ACHN (cell line): ENCODE data around the gene CSPG4.
A peak's percentile ranks its signal among the peaks of the same experiment; 100 is the strongest.

Experiments used
- DNase-seq: peaks from one replicate; pipeline ENCODE4 v3.0.0-alpha.2; 2015
- in situ Hi-C: cut with HindIII; loops from 2 replicates; pipeline ENCODE4 v1.10.0; 2017; ENCODE audit warnings: low sequenced_read_pairs, low pct_ligation_motif_present, low pct_unique_long_range_greater_than_20kb

Gene CSPG4

DNA sequence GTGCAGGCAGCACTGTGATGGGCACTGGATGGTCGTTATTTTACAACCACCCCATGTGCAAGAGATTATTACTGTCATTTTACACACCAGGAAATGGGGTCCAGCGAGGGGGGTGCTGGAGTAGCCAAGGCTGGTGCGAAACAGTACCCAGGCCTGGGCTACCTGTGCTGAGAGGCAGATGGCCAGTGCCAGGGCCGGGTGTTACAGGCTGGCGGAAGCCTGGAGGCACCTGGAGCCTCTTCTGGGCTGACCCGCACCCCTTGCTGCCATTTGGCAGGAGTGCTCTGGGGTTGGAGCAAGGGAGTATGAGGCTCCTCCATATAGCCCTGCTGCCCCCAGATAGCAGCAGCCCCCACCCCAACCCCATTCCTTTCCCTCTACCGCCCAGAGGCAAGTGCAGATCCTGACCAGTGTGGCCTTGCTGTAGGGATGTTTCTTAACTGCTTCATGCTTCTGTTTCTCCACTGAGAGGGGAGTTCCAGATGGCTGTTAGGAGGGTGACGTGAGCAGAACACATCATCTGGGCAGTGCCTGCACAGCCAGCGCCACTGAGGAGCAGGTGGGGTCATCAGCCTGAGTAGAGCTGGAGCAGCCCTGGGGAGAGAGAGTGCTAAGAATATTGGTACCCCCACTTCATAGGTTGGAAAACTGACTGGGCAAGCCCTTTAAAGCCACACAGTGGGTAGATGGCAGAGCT is 49.7 kb downstream of the CSPG4 start:
- DNase-seq = no peak
- in situ Hi-C loops = no loop called here

DNA sequence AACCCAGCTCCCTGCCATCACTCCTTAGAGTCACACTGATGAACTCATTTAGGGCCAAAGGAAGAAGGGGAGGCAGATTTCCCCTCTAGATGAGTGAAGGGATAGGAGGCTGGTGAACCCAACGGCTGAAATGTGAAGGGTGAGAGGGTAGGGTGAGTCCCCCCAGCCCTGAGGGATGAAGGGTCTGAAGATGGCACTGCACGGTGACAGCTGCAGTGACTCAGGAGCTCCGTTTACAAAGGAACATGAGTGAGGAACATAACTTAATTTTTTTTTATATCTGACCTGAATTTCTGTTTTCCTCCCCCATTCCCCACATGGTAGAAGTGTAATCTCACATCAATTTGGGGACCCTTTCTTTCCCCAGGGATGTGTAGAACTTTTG is 50.9 kb downstream of the CSPG4 start:
- no peak for DNase-seq
- in situ Hi-C loops = no loop called here

DNA sequence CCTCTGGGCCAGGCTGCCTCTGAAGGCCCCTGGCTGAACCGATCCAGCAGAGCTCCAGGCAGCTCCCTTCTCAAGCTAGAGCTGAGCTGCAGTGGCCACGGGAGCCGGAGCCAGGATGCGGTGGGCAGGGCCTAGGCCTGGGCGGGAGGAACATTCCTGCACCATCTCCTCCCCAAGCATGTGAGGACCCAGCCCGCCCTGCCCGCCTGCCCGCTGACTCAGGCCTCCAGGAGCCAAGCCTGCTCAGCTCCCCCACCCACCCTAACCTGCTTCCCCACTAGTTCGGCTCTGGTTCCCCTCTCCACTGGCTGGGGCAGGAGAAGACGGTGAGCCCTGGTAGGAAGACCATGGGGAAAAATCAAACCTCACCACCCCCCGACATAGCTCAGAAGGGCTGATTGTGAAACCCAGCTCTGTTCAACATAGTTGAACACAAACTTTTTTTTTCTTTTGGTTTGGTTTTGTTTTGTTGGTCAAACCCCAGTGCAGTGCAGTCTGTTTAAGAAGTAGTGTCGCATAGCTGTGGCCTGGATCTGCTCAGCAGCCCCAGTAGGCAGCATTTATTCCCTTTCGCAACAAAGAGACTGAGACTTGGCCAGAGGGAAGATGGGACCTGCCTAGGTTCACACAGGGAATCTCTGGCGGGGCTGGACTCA is 51.4 kb downstream of the CSPG4 start:
- DNase-seq = peak; percentile 87
- in situ Hi-C loops = no loop called here

DNA sequence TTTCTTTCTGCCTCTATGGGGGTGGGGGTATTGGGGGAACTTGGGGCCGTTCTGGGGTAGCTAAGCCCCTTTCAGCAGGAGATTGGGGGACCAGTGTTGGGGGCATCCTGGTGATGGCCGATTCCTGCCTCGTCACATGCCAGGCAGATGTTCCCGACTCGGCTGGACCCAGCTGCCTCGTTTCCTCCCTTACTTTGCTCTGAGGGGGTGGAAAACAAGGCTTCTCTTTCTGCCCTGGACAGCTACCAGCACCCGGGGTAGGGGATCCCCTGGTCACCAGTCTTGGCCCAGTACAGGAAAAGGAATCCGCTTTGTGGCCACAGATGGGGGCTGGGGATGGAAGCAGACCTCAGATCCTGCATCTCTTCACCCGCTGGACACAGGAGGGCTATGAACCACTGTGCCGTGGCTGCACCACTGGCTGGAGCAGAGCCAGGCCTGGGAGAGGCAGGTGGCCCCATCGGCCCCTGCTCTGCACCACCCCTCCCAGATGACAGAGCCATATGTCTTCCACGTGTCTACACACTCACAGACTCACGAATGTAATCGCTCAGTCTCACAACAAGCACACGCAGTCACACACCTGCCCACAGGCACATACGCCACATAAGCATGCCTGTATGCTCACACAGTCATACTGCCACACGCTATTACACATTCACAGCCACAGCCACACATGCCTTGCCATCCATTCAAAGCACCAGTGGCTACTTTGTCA is 52.6 kb downstream of the CSPG4 start:
- in situ Hi-C loops = no loop called here
- DNase-seq = no peak

DNA sequence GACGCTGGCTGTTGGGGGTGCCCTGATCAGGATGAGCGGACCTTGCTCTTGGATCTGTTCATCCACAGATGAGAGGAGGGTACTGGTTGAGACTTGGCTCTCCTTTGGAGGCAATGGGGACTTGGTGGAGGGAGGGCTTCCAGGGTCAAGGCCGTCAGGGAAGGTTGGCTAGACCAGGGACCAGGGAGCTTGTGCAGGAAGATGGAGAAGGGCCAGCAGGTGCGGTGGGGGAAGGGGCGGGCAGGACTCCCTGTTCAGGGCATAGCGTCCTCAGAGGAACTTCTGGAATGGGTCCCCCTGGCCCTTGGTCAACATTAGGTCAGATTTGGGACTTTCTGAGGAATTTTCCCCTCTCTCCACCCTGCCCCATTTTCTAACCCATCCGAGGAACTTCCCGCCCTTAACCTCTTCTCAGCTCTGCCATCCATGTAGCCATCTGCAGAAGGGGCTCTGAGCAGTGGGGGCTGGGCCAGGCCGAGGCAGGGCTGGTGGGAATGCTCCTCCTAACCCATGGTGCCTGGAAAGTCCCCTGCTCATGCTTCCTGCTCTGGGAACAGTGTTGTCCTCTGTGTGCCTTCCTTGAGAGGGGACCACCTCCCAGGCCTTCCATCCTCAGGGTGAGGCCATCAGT is 53.4 kb downstream of the CSPG4 start:
- DNase-seq = no peak
- in situ Hi-C loops = no loop called here

DNA sequence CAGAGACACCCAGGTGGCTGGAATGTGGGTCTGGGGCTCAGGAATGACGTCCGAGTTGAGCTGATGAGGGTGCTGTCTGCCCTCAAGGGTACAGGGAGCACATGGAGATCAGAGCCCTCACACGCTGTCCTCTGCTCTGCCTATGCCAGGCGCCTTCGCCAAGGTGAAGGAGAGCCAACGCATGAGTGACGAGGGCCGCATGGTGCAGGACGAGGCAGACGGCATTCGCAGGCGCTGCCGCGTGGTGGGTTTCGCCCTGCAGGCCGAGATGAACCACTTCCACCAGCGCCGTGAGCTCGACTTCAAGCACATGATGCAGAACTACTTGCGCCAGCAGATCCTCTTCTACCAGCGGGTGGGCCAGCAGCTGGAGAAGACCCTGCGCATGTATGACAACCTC is 55.8 kb downstream of the CSPG4 start:
- in situ Hi-C loops = no loop called here
- DNase-seq = no peak

DNA sequence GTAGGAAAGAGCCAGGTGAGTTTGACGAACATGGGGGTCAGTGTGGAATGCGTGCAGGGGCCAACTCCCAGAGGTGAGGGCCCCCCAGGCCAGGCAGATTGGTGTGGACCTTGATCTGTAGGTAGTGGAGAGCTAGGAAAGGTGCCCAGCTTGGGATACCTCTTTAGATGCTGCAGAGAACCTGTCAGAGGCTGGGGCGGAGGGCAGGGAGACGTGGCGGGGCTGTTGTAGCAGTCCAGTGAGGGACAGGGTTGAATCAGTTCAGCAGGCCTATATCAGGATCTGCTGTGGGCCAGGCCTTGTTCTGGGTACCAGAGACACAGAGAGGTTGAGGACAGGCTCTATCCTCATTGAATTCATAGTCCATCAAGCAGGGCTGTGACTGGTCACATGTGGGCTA is 56.3 kb downstream of the CSPG4 start:
- no peak for DNase-seq
- in situ Hi-C loops = no loop called here

DNA sequence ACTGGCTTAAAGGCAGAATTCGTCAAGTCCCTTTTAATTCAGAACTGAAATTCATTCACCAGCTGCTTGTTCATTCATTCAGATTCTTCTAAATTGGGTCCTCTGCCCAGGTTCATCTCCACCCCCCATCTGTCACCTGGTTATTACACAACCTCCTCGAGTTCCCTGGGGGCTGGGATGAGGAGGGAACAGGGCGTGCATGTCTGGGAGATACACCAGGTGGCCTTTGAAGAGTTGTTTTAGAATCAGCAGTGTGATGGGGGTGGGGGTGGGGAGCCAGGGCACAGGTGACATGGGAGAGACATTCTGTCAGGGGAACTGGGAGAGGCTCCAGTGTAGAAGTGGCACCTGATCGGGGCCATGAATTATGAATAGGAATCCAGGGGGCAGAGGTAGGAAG is 56.7 kb downstream of the CSPG4 start:
- in situ Hi-C loops = no loop called here
- DNase-seq = no peak

DNA sequence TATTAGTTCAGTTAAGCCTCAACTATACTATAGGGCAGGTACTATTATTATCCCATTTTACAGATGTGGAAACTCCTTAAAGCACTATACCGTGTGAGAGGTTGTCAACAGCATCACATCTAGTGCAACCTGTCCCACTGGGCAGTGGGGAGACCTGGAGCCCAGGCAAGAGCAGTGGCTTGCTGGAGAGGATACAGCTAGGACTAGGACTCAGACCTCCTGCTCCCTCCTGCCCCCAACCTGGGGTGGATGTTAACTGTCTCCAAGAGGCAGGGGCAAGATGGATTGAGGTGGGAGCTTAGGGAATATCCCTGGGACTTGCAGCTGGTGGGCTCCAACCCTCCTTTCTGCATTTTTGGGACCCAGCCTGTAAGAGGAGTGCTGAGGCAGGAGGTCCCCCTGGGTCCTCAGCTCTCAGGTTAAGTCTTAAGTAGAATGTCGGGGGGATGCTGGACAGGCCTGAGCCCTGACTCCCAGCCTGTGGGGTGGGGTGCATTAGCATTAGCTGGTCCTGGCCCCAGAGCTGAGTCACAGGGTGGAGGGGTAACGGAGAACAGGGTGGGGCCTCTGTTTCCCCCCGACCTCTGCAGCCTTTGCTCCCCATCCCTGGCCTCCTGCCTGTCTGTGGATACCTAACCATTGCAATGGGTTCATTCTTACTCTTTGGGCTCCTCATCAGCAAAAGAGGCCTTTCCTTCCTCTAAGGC is 58.3 kb downstream of the CSPG4 start:
- no peak for DNase-seq
- in situ Hi-C loops = no loop called here

DNA sequence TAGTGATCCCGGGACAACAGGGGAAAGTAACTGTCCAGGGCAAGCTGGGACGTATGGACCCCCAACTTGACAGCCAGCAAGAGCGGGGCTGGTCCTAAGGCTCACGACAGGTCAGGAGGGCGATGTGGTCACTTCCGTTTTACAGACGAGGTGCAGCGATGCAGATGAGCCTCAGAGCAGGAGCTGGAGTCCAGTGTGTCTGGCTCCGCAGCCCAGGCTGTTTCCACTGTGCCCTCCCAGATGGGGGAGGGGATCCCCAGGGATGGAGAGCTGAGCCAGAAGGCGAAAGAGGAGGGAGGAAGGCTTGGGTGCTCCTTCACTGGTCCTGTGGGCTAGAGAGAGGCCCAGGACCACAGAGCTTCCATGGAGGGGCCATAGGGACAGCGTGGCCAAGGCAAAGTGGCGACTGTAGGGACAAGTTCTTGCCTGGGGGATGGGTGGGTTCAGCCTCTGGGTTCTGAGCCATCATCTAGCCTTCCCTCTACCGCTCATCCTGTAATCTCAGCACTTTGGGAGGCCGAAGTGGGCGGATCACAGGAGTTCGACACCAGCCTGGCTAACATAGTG is 59.2 kb downstream of the CSPG4 start:
- DNase-seq = no peak
- in situ Hi-C loops = no loop called here

DNA sequence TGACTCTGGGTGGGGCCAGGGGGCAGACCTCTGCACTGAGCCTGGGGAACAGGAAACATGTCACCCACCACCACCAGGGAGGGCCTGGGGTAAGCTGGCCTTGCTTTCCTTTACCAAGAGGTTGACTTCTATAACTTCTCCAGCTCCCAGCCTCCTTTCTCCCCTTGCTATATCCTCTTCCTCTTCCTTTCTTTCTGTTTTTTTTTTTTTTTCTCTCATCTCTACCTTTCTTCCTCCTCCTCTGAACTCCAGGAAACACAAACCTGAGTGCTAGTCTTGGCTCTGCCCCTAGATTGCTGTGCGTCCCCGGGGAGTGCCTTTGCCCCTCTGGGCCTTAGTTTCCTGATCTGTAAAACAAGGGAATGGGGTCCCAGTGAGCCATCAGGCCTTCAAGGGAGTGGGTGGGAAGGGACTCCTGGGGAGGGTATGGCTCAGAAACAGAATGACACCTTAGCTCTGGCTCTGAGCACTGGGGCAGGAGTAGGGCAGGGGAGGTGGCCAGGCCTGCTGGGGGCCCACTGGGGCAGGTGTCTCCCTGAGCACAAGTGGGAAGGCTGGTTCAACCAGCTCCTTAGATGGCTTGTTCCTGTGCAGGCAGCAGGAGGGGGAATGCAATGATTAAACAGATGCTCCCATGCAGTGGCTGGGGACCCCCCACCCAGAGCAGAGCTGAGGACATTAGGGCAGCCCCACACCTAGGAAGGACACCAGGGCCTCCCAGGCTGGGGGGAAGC is 60.7 kb downstream of the CSPG4 start:
- in situ Hi-C loops = no loop called here
- DNase-seq = no peak

DNA sequence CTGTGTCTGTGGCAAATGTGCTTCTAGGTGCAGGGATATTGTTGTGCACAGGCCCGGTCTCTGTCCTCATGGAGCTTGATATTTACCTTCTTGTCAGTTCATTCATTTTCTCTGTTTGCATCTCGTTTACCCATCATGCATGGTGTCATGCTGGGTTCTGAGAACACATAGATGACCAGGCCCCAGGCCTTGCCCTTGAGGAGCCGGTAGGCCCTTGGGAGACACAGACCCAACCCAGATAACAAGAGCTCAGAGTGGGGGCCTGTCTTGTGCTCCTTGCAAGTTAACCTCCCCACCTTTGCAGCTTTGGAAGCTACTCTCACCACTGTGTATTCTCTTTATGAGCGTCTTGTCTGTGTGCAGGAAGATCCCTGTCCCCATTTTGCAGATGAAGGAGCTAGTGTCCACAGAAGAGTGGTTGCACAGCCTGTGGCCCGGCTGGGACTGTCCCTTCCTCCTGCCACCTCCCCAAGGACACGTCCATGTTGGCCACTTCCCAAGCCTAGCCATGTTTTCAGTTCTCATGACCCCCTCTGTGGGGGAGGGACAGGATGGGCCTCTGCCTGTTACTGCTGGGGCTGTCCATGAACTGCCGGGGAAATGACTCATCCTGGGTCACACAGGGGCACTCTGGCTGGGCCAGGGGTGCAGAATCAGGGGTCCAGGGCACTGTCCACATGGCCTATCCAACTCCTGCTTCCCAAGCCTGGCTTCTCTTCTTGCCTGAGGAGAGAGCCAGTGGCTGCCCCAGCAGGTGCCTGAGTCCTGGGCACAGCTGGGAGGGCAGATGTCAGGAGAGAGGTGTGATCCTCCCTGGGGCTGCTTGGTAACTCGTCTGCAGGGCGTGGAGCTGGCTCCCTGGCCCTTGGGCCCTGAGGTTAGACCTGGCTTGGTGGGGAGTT is 61.5 kb downstream of the CSPG4 start:
- in situ Hi-C loops = no loop called here
- DNase-seq = no peak

DNA sequence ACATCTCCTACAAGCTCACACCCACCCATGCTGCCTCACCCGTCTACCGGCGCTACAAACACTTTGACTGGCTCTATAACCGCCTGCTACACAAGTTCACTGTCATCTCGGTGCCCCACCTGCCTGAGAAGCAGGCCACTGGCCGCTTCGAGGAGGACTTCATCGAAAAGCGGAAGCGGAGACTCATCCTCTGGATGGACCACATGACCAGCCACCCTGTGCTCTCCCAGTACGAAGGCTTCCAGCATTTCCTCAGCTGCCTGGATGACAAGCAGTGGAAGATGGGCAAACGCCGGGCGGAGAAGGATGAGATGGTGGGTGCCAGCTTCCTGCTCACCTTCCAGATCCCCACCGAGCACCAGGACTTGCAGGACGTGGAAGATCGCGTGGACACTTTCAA is 62.8 kb downstream of the CSPG4 start:
- in situ Hi-C loops = no loop called here
- DNase-seq = no peak

DNA sequence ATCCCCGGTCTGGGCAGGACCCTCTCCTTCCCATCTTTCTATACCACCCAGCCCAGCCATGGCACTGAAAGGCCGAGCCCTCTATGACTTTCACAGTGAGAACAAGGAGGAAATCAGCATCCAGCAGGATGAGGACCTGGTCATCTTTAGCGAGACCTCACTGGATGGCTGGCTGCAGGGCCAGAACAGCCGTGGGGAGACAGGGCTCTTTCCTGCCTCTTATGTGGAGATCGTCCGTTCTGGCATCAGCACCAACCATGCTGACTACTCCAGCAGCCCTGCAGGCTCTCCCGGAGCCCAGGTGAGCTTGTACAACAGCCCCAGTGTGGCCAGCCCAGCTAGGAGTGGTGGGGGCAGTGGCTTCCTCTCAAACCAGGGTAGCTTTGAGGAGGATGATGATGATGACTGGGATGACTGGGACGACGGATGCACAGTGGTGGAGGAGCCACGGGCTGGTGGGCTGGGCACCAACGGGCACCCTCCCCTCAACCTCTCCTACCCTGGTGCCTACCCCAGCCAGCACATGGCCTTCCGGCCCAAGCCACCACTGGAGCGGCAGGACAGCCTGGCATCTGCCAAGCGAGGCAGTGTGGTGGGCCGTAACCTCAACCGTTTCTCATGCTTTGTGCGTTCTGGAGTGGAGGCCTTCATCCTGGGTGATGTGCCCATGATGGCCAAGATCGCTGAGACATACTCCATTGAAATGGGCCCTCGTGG is 63.4 kb downstream of the CSPG4 start:
- no peak for DNase-seq
- in situ Hi-C loops = no loop called here

DNA sequence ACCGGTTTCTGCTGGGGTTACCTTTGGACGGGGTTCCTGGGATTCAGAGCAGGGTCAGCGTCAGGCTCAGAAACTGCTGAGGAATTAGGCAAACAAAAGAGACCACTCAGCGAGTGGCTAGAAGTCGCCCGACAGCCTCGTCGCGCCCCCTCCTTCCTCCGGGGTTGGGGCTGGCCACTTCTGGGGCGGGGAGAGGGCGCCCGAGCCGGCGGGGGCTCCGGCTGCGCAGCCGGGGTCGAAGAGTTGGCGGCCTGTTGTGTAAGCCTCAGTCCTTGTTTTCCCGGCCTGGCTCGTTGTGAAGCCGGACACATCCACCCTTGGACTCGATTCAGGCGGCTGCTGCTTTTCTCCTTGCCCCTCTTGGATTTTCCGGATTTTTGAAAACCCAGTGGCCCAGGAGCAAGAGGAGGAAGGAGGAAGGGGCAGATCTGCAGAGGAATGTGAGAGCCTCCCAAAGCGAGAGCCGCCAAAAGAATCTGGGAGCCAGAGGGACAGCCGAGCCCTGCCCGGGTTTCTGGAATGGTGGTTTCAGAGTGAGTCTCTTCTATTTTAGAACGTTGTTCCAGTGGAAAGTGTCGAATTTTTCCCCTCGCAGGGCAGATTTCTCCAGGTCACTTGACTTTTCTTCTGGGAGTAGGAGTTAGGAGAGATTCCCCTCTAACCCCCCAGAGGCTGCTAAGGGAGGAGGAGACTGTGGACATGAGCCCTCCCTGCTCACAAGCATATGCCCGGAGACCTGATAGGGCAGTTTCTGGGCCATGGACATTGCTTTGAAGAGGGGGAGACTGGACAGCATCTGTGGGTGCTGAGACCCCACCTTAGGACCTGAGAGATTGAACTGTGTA is 64.3 kb downstream of the CSPG4 start:
- in situ Hi-C loops = no loop called here
- DNase-seq = no peak
